Stomach smooth muscle (tissue), 2 donors: Measurements from ENCODE around the gene NLN.
A peak's percentile ranks its signal among the peaks of the same experiment; 100 is the strongest.
"Not testable (repeated sequence)": the region's sequence is repeated elsewhere in the genome, so short reads cannot be mapped to it uniquely, and the experiment has no call there.

Experiments
- H3K27ac ChIP-seq: one replicate; pipeline ENCODE4 v1.7.0; 2013; ENCODE audit warnings: mild to moderate bottlenecking, low read length, inconsistent platforms
- H3K27me3 ChIP-seq, 2 donors: one replicate each; pipeline ENCODE4 v1.7.0; 2013; ENCODE audit warnings: low read length in 2 of 2; ENCODE audit not compliant: insufficient read depth in 2 of 2, control insufficient read depth in 1 of 2
- H3K36me3 ChIP-seq, 2 donors: one replicate each; pipeline ENCODE4 v1.7.0; 2013; ENCODE audit warnings: low read length in 2 of 2; ENCODE audit not compliant: control insufficient read depth in 2 of 2, insufficient read depth in 2 of 2
- H3K4me1 ChIP-seq: one replicate; pipeline ENCODE4 v1.7.0; 2013; ENCODE audit warnings: low read length; ENCODE audit not compliant: control insufficient read depth, insufficient read depth
- H3K4me3 ChIP-seq, 2 donors: one replicate each; pipeline ENCODE4 v1.7.0; 2013; ENCODE audit warnings: low read length in 2 of 2
- H3K9ac ChIP-seq, 2 donors: one replicate each; pipeline ENCODE4 v1.7.0; 2013; ENCODE audit warnings: low read length in 2 of 2, mild to moderate bottlenecking in 1 of 2
- H3K9me3 ChIP-seq, 2 donors: one replicate each; pipeline ENCODE4 v1.7.0; 2013; ENCODE audit warnings: low read length in 2 of 2; ENCODE audit not compliant: control insufficient read depth in 2 of 2
- donor health status: healthy.
- donor health status: Pancreatic carcinoma.

Gene NLN

DNA sequence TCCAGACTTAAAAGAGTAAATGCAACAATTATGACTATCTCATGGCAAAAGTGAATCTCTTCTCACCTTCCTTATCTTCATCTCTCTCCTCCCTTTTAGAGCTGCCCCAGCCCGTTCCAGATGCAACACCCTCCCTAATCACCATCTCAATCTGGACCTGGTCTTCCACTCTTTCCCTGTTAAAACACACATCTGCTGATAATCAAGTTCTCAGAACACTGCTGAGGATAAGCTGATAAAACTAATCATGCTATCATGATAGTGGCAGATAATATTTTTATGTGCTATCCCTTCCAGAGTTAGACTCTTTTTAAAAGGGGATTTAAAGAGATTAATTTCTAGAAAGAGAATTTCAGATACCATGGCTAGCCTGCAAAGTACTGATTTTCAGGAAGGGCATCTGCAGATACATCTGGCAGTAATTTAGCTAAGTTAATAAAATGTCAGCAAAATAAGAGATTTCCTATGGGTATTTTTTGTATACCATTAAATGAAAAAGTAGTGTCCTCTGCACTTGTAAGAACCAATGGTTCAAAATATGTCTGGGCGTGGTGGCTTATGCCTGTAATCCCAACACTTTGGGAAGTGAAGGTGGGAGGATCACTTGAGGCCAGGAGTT lies 17.3 kb upstream of the NLN start:
- H3K9me3 ChIP-seq = no peaks in the 10 kb centered on the region
- H3K27me3 ChIP-seq = no peaks in the 10 kb centered on the region
- no peak overlapping the region for H3K9ac ChIP-seq
- H3K4me1 ChIP-seq = no peaks in the 10 kb centered on the region
- no peak overlapping the region for H3K4me3 ChIP-seq
- H3K27ac ChIP-seq = no peak overlapping the region
- peaks cover 5 to 6% of the 10 kb centered on the region in 2 donors for H3K36me3 ChIP-seq

DNA sequence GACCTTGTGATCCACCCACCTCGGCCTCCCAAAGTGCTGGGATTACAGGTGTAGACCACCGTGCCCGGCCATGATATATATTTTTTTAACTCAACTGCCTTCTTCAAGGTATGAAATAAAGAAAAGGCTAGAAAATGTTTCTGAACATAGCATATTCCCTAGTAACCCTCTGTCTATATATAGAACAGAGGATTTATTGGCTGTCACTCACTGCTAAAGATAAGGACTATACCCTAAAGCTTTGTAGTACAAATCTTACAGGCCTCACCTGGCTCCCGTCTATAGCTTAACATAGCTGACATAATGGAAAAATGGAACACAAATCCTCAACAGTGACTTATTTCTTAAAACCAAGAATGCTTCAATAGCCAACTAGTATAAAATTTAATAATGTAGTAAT lies 14.3 kb upstream of the NLN start:
- no peaks in the 10 kb centered on the region for H3K9me3 ChIP-seq
- H3K4me1 ChIP-seq = no peaks in the 10 kb centered on the region
- H3K27me3 ChIP-seq = no peaks in the 10 kb centered on the region
- no peak overlapping the region for H3K27ac ChIP-seq
- H3K36me3 ChIP-seq = peaks cover 3 to 10% of the 10 kb centered on the region in 2 donors
- H3K4me3 ChIP-seq = no peak overlapping the region
- no peak overlapping the region for H3K9ac ChIP-seq

DNA sequence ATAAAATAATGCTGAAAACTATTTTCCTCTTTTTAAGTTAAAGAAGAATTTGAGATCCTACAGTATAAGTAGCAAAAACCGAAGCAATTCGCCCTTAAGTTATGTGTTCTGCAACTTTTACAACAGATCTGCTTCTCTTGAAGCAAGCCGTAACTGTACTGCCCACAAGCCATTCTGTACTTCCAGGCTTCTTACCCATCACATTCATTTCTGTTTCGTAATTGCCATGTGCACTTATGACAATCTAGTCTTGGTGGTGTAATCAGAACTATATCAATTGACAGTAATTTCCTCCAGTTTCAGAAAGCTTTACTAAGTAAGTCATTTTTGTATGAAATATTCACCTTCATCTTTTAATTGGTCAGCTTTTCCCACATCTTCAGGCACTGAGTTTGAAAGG lies 13.9 kb upstream of the NLN start:
- H3K27ac ChIP-seq = no peak overlapping the region
- no peaks in the 10 kb centered on the region for H3K27me3 ChIP-seq
- peaks cover 3 to 9% of the 10 kb centered on the region in 2 donors for H3K36me3 ChIP-seq
- H3K4me3 ChIP-seq = no peak overlapping the region
- H3K9me3 ChIP-seq = no peaks in the 10 kb centered on the region
- H3K4me1 ChIP-seq = no peaks in the 10 kb centered on the region
- H3K9ac ChIP-seq = no peak overlapping the region

DNA sequence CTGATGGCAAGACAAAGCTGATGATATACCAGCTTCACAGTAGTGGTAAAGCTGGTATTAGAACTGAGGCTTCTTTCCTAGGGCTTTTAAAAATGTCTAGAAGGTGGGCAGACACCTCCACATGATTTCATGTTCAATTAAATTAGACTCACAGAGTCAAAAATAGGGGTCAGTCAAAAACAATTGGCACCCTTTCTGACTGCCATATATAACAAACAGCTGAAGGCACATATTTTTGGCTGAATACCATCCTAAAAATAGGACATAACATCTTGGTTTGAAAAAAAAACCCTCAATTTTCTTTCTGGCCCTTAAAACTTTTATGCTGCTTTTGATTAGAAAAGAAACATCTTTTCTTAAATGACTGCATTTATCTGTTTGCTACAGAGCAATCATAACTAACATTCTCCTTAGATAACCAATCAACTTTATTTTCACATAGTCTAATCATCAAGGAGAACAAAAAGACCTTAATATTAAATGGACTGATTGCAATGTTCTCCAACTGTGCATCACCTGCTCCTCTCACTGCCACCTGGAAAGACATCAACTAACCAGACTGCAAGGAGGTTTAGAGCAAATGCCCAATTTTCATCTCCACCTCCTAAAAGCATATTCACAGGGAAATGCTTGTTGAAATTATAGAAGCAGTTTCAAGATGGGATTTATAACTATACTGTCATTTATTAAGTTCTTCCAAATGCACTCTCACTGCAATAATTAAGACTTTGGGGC lies 3.3 kb upstream of the NLN start:
- Histone ChIP-seq H3K9ac (no peak overlapping the region), H3K4me3 (no peak overlapping the region), H3K36me3 (no peaks in the 10 kb centered on the region), H3K27me3 (no peaks in the 10 kb centered on the region), H3K4me1 (peaks cover 8% of the 10 kb centered on the region), H3K9me3 (no peaks in the 10 kb centered on the region), H3K27ac (no peak overlapping the region)

DNA sequence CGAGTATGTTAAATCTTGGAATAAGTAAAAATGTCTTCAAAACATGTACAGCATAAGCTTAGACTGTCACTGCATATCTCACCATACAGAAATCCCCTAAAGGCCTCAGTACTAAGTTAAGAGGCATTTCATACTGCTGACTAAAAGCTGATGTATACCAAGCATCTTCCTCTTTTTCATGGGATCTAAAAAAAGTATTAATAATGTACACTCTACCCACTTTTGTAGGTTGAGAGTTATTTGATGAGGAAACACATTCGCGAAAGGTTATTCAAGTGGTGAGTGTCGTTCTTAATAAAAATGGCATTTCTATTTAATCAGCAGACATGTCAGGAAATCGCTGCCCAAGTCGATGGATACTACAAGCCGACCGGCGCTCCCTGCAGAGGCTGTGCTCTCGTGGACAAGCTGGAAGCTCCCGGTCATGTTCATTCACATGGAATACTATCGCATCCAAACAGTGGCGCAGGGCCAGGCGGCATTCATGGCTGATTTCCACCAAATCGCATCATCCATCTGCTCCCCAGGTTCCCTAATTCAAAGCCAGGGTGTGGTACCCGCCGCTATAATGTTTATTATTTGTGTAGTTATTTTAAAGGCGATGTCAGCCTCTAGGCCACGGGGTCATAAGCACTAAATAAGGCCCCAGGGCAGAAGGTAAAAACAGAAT lies 820 bp upstream of the NLN start:
- Histone ChIP-seq H3K4me1 (peaks cover 8% of the 10 kb centered on the region), H3K4me3 (peak overlapping the region; percentile 89 to 92), H3K27ac (no peak overlapping the region), H3K9me3 (no peaks in the 10 kb centered on the region), H3K36me3 (no peaks in the 10 kb centered on the region), H3K9ac (peak overlapping the region; percentile 71 to 83), H3K27me3 (no peaks in the 10 kb centered on the region)

GRCh38 chr5:65722575-65723403 lies 784 bp downstream of the NLN start:
- Histone ChIP-seq H3K9me3 (no peaks in the 10 kb centered on the region), H3K27me3 (no peaks in the 10 kb centered on the region), H3K9ac (peak overlapping the region; percentile 60 to 74), H3K36me3 (no peaks in the 10 kb centered on the region), H3K4me3 (peak overlapping the region; percentile 89 to 99), H3K27ac (peak overlapping the region; percentile 46), H3K4me1 (peaks cover 8% of the 10 kb centered on the region)

DNA sequence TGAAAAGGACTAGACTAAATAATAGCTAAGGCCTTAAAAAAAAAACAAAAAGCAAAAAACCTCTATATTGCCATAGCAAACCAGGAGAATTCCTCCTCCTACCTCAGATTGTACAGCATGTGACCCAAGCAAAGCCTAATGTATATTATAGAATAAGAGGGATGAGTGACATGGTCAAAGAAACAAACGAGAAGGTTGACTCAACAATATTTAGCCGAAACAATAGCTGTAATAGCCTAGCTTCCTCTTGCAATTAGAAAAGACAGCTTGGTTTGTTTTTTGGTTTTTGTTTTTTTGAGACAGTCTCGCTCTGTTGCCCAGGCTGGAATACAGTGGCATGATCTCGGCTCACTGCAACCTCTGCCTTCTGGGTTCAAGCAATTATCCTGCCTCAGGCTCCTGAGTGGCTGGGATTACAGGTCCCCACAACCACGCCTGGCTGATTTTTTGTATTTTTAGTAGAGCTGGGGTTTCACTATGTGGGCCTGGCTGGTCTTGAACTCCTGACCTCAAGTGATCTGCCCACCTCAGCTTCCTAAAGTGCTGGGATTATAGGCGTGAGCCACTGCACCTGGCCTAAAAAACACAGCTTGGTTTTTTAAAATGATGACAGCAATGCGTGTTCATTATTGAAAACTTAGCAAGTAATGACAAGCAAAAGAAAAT lies 5.6 kb downstream of the NLN start:
- H3K4me3 ChIP-seq = no peak overlapping the region
- peaks cover 5% of the 10 kb centered on the region for H3K4me1 ChIP-seq
- no peaks in the 10 kb centered on the region for H3K27me3 ChIP-seq
- H3K9me3 ChIP-seq = no peaks in the 10 kb centered on the region
- H3K9ac ChIP-seq = no peak overlapping the region
- H3K27ac ChIP-seq = no peak overlapping the region
- H3K36me3 ChIP-seq = no peaks in the 10 kb centered on the region

DNA sequence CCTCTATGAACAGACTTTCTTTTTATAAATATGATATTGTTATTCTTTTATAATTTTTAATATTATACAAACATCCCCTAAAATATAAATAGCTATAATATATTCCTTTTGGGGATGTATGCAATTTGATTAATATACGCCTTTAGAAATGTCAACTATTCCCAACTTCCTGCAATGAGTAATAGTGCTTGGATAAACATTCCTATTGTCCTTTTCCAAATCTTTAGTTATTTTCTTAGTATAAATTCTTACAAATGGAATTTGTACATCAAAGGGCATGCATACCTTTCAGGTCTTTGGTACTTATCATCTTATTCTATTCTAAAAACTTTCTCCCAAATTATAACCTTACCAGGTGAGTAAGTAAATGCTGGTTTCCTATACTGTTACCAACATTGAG lies 6.2 kb downstream of the NLN start:
- H3K9me3 ChIP-seq = no peaks in the 10 kb centered on the region
- no peaks in the 10 kb centered on the region for H3K27me3 ChIP-seq
- no peak overlapping the region for H3K9ac ChIP-seq
- no peak overlapping the region for H3K27ac ChIP-seq
- peaks cover under 1% of the 10 kb centered on the region for H3K4me1 ChIP-seq
- no peaks in the 10 kb centered on the region for H3K36me3 ChIP-seq
- H3K4me3 ChIP-seq = no peak overlapping the region

GRCh38 chr5:65730910-65731309 lies 8.9 kb downstream of the NLN start:
- H3K27ac ChIP-seq = no peak overlapping the region

GRCh38 chr5:65732046-65732445 lies 10.0 kb downstream of the NLN start:
- H3K4me1 ChIP-seq, H3K27ac ChIP-seq, H3K9me3 ChIP-seq, H3K4me3 ChIP-seq, H3K9ac ChIP-seq, H3K27me3 ChIP-seq, H3K36me3 ChIP-seq: not testable (repeated sequence)

More at GRCh38 chr5:65730910-65731309, 8.9 kb downstream of the NLN start:
- H3K9ac ChIP-seq = no peak overlapping the region
- H3K9me3 ChIP-seq = no peaks in the 10 kb centered on the region
- H3K27me3 ChIP-seq = no peaks in the 10 kb centered on the region
- no peaks in the 10 kb centered on the region for H3K4me1 ChIP-seq
- H3K36me3 ChIP-seq = no peaks in the 10 kb centered on the region
- H3K4me3 ChIP-seq = no peak overlapping the region
